ENCODE data around the gene RWDD1.

DNA sequence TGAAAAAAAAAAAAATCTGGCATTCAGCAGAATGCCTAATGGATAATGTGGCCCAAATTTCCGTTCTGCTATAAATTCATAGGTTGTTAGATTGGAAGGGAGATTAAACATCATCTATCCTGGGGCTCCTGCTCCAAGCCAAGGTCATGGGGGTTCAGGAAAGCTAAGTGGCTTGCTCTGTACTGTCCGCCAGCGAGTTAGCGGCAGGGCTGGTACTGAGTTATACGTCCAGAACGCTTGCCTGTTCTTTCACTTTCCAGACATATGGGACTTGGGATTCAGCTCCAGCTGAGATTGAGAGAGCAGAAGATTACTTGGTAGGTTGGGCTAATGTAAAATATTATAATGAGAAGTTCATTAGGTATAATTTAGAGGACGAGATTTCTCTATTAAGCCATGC, 858 bp downstream of the RWDD1 start:
- TF ChIP-seq, protein P1, sequence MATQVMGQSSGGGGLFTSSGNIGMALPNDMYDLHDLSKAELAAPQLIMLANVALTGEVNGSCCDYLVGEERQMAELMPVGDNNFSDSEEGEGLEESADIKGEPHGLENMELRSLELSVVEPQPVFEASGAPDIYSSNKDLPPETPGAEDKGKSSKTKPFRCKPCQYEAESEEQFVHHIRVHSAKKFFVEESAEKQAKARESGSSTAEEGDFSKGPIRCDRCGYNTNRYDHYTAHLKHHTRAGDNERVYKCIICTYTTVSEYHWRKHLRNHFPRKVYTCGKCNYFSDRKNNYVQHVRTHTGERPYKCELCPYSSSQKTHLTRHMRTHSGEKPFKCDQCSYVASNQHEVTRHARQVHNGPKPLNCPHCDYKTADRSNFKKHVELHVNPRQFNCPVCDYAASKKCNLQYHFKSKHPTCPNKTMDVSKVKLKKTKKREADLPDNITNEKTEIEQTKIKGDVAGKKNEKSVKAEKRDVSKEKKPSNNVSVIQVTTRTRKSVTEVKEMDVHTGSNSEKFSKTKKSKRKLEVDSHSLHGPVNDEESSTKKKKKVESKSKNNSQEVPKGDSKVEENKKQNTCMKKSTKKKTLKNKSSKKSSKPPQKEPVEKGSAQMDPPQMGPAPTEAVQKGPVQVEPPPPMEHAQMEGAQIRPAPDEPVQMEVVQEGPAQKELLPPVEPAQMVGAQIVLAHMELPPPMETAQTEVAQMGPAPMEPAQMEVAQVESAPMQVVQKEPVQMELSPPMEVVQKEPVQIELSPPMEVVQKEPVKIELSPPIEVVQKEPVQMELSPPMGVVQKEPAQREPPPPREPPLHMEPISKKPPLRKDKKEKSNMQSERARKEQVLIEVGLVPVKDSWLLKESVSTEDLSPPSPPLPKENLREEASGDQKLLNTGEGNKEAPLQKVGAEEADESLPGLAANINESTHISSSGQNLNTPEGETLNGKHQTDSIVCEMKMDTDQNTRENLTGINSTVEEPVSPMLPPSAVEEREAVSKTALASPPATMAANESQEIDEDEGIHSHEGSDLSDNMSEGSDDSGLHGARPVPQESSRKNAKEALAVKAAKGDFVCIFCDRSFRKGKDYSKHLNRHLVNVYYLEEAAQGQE (IDR thresholded peaks at IDR 0.05; ENCODE audit: insufficient read depth in 1 of 2, low read depth in 2 of 2, low read length in 2 of 2): no peak
- TF ChIP-seq POLR2AphosphoS5 (IDR thresholded peaks at IDR 0.05; ENCODE audit: low read depth, low read length) (no peak), TAF1 (IDR thresholded peaks at IDR 0.05; ENCODE audit: borderline replicate concordance, insufficient read depth, low read length) (no peak), SIN3A (IDR thresholded peaks at IDR 0.05; ENCODE audit: borderline replicate concordance, insufficient read depth, low read length) (no peak)

Measured in PFSK-1 (cell line).